ENCODE measurements around the gene SLC6A5. TPM values are rescaled to one million over a fixed set of nuclear protein-coding genes. Genes with fewer than 3 reads are reported as not detected.

SLC6A5 gene
- total and polyA plus RNA-seq, 2 donors (not counting 3 experiments of a cell fraction or from before 2014, with no cell fraction given), result not detected

- Histone ChIP-seq H3K4me3 (replicated peaks in 1 of 3; ENCODE audit: insufficient read depth in 1 of 3, low read depth in 1 of 3, low read length in 3 of 3) (no peak overlapping the region), H3K9ac (replicated peaks; ENCODE audit: extremely low read depth, insufficient read depth, low read length) (no peak overlapping the region), H3K4me1 (ENCODE audit: control insufficient read depth, extremely low read depth, insufficient read depth, low read length) (no peaks in the 10 kb centered on the region), H3K27ac (ENCODE audit: insufficient read depth, low read depth, low read length) (no peak overlapping the region), H3K36me3 (ENCODE audit: control insufficient read depth in 2 of 2, extremely low read depth in 1 of 2, insufficient read depth in 2 of 2, low read length in 2 of 2) (no peaks in the 10 kb centered on the region), H3K4me2 (ENCODE audit: insufficient read depth, low read length) (no peak overlapping the region), H3K9me3 (replicated peaks; ENCODE audit: control insufficient read depth, insufficient read depth, low read length) (no peaks in the 10 kb centered on the region), H3K9me1 (replicated peaks; ENCODE audit: control insufficient read depth, extremely low read depth, insufficient read depth, low read length) (no peaks in the 10 kb centered on the region), H3K27me3 (ENCODE audit: control insufficient read depth in 2 of 2, insufficient read depth in 2 of 2, low read length in 2 of 2) (no peaks in the 10 kb centered on the region), H2AFZ (ENCODE audit: low read depth, low read length) (no peak overlapping the region), H4K20me1 (replicated peaks; ENCODE audit: control insufficient read depth, extremely low read depth, insufficient read depth, low read length) (no peaks in the 10 kb centered on the region), H3K79me2 (ENCODE audit: control insufficient read depth, insufficient read depth, low read length) (no peaks in the 10 kb centered on the region)
- dilution Hi-C loops (cut with MboI; ENCODE audit: extremely low pct_ligation_motif_present, low sequenced_read_pairs), result no loop called here
- ChIA-PET POLR2A (no interaction called here), CTCF (no interaction called here)
- intact Hi-C loops (cut with micrococcal nuclease), result no loop called here
- TF ChIP-seq POLR2A (IDR thresholded peaks at IDR 0.05; ENCODE audit: low read depth, low read length), result no peak
- TF ChIP-seq FOS (IDR thresholded peaks at IDR 0.05; ENCODE audit: borderline replicate concordance, insufficient read depth, low read length), result no peak
- no peak for TF ChIP-seq MYC (IDR thresholded peaks at IDR 0.05; ENCODE audit: low read depth, low read length)
- TF ChIP-seq GATA2 (IDR thresholded peaks at IDR 0.05; ENCODE audit: insufficient read depth, insufficient read length, low read depth, low read length), result no peak
- TF ChIP-seq MAX (IDR thresholded peaks at IDR 0.05; ENCODE audit: insufficient read depth, insufficient read length), result no peak
- no peak for TF ChIP-seq EZH2 (IDR thresholded peaks at IDR 0.05; ENCODE audit: borderline replicate concordance, low read depth, low read length, severe bottlenecking)
- no peak for FAIRE-seq
- no peak for DNase-seq (ENCODE audit: low read depth, low spot score)
- no TSS peak for BruUV-seq (replicated peaks)
Measured at GRCh38 chr11:20639688-20640087, 40.3 kb downstream of the SLC6A5 start.

GRCh38 chr11:20640401-20640800 lies 41.0 kb downstream of the SLC6A5 start:
- Histone ChIP-seq H3K4me1 (ENCODE audit: control insufficient read depth, extremely low read depth, insufficient read depth, low read length) (no peaks in the 10 kb centered on the region), H3K79me2 (ENCODE audit: control insufficient read depth, insufficient read depth, low read length) (no peaks in the 10 kb centered on the region), H3K4me2 (ENCODE audit: insufficient read depth, low read length) (no peak overlapping the region), H4K20me1 (replicated peaks; ENCODE audit: control insufficient read depth, extremely low read depth, insufficient read depth, low read length) (no peaks in the 10 kb centered on the region), H2AFZ (ENCODE audit: low read depth, low read length) (no peak overlapping the region), H3K36me3 (ENCODE audit: control insufficient read depth in 2 of 2, extremely low read depth in 1 of 2, insufficient read depth in 2 of 2, low read length in 2 of 2) (no peaks in the 10 kb centered on the region), H3K4me3 (replicated peaks in 1 of 3; ENCODE audit: insufficient read depth in 1 of 3, low read depth in 1 of 3, low read length in 3 of 3) (no peak overlapping the region), H3K9me3 (replicated peaks; ENCODE audit: control insufficient read depth, insufficient read depth, low read length) (no peaks in the 10 kb centered on the region), H3K27ac (ENCODE audit: insufficient read depth, low read depth, low read length) (no peak overlapping the region), H3K9ac (replicated peaks; ENCODE audit: extremely low read depth, insufficient read depth, low read length) (no peak overlapping the region), H3K27me3 (ENCODE audit: control insufficient read depth in 2 of 2, insufficient read depth in 2 of 2, low read length in 2 of 2) (no peaks in the 10 kb centered on the region), H3K9me1 (replicated peaks; ENCODE audit: control insufficient read depth, extremely low read depth, insufficient read depth, low read length) (no peaks in the 10 kb centered on the region)
- CTCF ChIA-PET, result no interaction called here
- intact Hi-C loops (cut with micrococcal nuclease) (no loop called here), dilution Hi-C loops (cut with MboI; ENCODE audit: extremely low pct_ligation_motif_present, low sequenced_read_pairs) (no loop called here)
- no peak for DNase-seq (ENCODE audit: low read depth, low spot score)
- no TSS peak for BruUV-seq (replicated peaks)
- POLR2A ChIA-PET, result no interaction called here
- TF ChIP-seq FOS (IDR thresholded peaks at IDR 0.05; ENCODE audit: borderline replicate concordance, insufficient read depth, low read length), result no peak
- no peak for TF ChIP-seq EZH2 (IDR thresholded peaks at IDR 0.05; ENCODE audit: borderline replicate concordance, low read depth, low read length, severe bottlenecking)
- TF ChIP-seq MYC (IDR thresholded peaks at IDR 0.05; ENCODE audit: low read depth, low read length), result no peak
- TF ChIP-seq, protein P1, sequence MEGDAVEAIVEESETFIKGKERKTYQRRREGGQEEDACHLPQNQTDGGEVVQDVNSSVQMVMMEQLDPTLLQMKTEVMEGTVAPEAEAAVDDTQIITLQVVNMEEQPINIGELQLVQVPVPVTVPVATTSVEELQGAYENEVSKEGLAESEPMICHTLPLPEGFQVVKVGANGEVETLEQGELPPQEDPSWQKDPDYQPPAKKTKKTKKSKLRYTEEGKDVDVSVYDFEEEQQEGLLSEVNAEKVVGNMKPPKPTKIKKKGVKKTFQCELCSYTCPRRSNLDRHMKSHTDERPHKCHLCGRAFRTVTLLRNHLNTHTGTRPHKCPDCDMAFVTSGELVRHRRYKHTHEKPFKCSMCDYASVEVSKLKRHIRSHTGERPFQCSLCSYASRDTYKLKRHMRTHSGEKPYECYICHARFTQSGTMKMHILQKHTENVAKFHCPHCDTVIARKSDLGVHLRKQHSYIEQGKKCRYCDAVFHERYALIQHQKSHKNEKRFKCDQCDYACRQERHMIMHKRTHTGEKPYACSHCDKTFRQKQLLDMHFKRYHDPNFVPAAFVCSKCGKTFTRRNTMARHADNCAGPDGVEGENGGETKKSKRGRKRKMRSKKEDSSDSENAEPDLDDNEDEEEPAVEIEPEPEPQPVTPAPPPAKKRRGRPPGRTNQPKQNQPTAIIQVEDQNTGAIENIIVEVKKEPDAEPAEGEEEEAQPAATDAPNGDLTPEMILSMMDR (IDR thresholded peaks at IDR 0.05; ENCODE audit: extremely low read depth in 1 of 2, insufficient read depth in 1 of 2, low read depth in 1 of 2, low read length in 2 of 2), result no peak
- no peak for TF ChIP-seq POLR2A (IDR thresholded peaks at IDR 0.05; ENCODE audit: low read depth, low read length)
- TF ChIP-seq MAX (IDR thresholded peaks at IDR 0.05; ENCODE audit: insufficient read depth, insufficient read length), result no peak
- TF ChIP-seq JUN (IDR thresholded peaks at IDR 0.05; ENCODE audit: borderline replicate concordance, insufficient read depth, insufficient read length, low read depth), result no peak
- TF ChIP-seq GATA2 (IDR thresholded peaks at IDR 0.05; ENCODE audit: insufficient read depth, insufficient read length, low read depth, low read length), result no peak
- TF ChIP-seq POLR2AphosphoS5 (IDR thresholded peaks at IDR 0.05; ENCODE audit: insufficient read depth, low read depth, low read length), result no peak
- no peak for FAIRE-seq

Data from endothelial cell of umbilical vein (primary cell).